SH-SY5Y (cell line): ENCODE results near the gene QPCT.

ENCODE experiments used
- GATA2 ChIP-seq: IDR thresholded peaks from 2 replicates; pipeline ENCODE4 v1.6.1; 2011; ENCODE audit warnings: mild to moderate bottlenecking, low read depth, low read length
- GATA3 ChIP-seq: IDR thresholded peaks from 2 replicates; pipeline ENCODE4 v1.6.1; 2011; ENCODE audit warnings: low read depth, mild to moderate bottlenecking, low read length, moderate library complexity

The QPCT gene

GRCh38 chr2:37321029-37321682 lies 23.3 kb upstream of the QPCT start:
- no peak for TF ChIP-seq GATA3
- no peak for TF ChIP-seq GATA2

GRCh38 chr2:37322368-37322767 lies 22.1 kb upstream of the QPCT start:
- TF ChIP-seq GATA3 (no peak), GATA2 (peak; percentile 50)

- TF ChIP-seq GATA2 (no peak), GATA3 (no peak)
Observed at GRCh38 chr2:37323176-37323780, 21.2 kb upstream of the QPCT start.

- TF ChIP-seq GATA3: no peak
- TF ChIP-seq GATA2: 0 out of 2 replicates have a peak, but pooled peaks have one; percentile 14
Observed at GRCh38 chr2:37323781-37324535, 20.5 kb upstream of the QPCT start.

DNA sequence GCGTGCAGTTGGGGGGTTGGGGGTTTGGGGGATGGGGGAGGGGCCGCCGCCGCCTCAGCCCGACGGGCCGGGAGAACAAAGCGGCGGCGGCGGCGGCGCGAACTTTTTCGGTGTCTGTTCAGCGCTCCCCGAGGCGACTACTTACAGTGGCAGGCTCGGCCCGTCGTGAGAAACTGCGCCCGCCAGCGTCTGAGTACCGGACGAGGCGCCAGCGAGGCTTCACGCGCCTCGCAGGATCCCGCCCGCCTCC lies 20.0 kb upstream of the QPCT start:
- TF ChIP-seq GATA3: no peak

- TF ChIP-seq GATA3 (no peak), GATA2 (no peak)
Observed at GRCh38 chr2:37324786-37325624, 19.4 kb upstream of the QPCT start, which contains the start of gene PRKD3. TSS of gene PRKD3 (minus strand) at chr2:37324833. CDS start at chr2:37316524, 8,309 bp downstream.

GRCh38 chr2:37325625-37326071 lies 18.8 kb upstream of the QPCT start:
- TF ChIP-seq GATA3: no peak
- no peak for TF ChIP-seq GATA2

- no peak for TF ChIP-seq GATA2
- no peak for TF ChIP-seq GATA3
Observed at GRCh38 chr2:37326285-37326684, 18.1 kb upstream of the QPCT start.

GRCh38 chr2:37326866-37327634 lies 17.4 kb upstream of the QPCT start:
- TF ChIP-seq GATA3: no peak
- no peak for TF ChIP-seq GATA2

DNA sequence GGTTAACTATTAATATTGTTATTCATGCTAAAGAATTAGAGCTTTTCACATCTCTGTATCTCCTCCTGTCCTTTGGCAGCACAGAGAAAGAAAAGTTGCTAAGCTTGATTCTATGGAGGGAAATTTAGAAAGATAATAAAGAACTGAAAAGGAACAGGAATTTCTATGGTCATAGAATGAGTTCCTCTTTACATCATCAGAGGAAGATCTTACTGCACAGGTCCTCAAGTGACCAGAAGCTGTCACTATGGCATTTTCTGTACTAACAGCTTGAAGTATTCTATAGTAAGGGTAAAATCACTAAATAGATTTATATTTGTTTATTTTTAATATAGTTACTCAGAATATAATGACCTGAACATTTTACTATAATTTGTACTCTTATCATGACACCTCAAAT lies 13.7 kb upstream of the QPCT start:
- TF ChIP-seq GATA3 (no peak), GATA2 (no peak)

- TF ChIP-seq GATA3 (no peak), GATA2 (no peak)
Observed at GRCh38 chr2:37332560-37332959, 11.9 kb upstream of the QPCT start.

GRCh38 chr2:37333256-37333655 lies 11.2 kb upstream of the QPCT start:
- TF ChIP-seq GATA3: no peak
- no peak for TF ChIP-seq GATA2

DNA sequence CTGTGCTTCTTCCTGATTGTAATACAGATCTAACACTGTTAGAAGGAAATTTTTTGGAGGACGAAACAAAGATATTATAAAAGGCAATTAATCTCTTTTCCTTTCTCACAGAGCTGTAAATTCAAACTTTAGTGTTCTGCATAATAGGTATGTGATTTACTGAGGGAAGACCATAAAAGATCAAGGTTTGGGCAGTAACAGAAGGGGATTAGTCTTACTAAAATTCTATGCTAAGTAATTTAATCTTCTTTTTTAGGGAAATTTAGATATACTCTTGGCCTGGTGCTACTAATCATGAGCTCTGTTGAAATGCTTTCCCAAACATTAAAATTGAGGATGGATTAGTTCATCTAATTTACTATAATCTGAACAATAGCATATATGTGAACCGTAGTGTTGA lies 8.8 kb upstream of the QPCT start:
- TF ChIP-seq GATA3 (no peak), GATA2 (no peak)

GRCh38 chr2:37337620-37338280 lies 6.7 kb upstream of the QPCT start:
- TF ChIP-seq GATA3 (no peak), GATA2 (no peak)
